AG04450 (cell line): Measurements from ENCODE around the gene DHRS4. TPM values are rescaled to one million over a fixed set of nuclear protein-coding genes. Genes with fewer than 3 reads are reported as not detected.

Experiments
- CTCF ChIA-PET: fragments of 300-600, 350-600 bp; formaldehyde crosslinking; extraction: SDS; loops from one replicate; lab custom pipeline; 2022; ENCODE audit warnings: antibody characterized with exemption, inconsistent platforms; lab: Charles Lee
- POLR2A ChIA-PET: fragments of 350-600 bp; formaldehyde crosslinking; extraction: SDS; loops from one replicate; lab custom pipeline; 2021; ENCODE audit warnings: antibody characterized with exemption, inconsistent platforms; lab: Yijun Ruan, JAX
- DNase-seq: peaks from one replicate; pipeline ENCODE4 v3.0.0-alpha.2; 2011; ENCODE audit warnings: low read depth, low spot score
- H3K27ac ChIP-seq: one replicate; pipeline ENCODE4 v1.5.1; 2012; ENCODE audit warnings: low read depth, low read length, control low read depth
- H3K27me3 ChIP-seq: one replicate; pipeline ENCODE4 v1.6.0; 2012; ENCODE audit warnings: low read length; ENCODE audit not compliant: control insufficient read depth, insufficient read depth
- H3K4me3 ChIP-seq: 2 replicates; pipeline ENCODE4 v1.5.1; 2011; ENCODE audit warnings: mild to moderate bottlenecking, low read depth, low read length, control low read depth
- H3K9me3 ChIP-seq: 2 replicates; pipeline ENCODE4 v1.5.1; 2012; ENCODE audit warnings: low read length; ENCODE audit not compliant: control insufficient read depth, insufficient read depth
- polyA minus RNA-seq: library from RNA; depleted of rRNA, polyadenylated mRNA; stranded (reverse); fragments of >200 nt; gene quantifications from 2 replicates; pipeline ENCODE4 v1.2.3, GENCODE V29; 2011; rRNA and poly(A)+ RNA removed
- polyA plus RNA-seq: library from polyadenylated mRNA; depleted of rRNA; stranded (reverse); fragments of >200 nt; gene quantifications from 2 replicates; pipeline ENCODE4 v1.2.3, GENCODE V29; 2011; rRNA removed
- TF ChIP-seq, protein P1 (sequence below): IDR thresholded peaks from 2 replicates; pipeline ENCODE4 v1.5.1; 2011; ENCODE audit warnings: low read depth, low read length, control low read depth, inconsistent platforms

The DHRS4 gene
- polyA plus RNA-seq, result 23.0 and 24.6 TPM in 2 replicates
- polyA minus RNA-seq, result 10.6 and 11.8 TPM in 2 replicates

DNA sequence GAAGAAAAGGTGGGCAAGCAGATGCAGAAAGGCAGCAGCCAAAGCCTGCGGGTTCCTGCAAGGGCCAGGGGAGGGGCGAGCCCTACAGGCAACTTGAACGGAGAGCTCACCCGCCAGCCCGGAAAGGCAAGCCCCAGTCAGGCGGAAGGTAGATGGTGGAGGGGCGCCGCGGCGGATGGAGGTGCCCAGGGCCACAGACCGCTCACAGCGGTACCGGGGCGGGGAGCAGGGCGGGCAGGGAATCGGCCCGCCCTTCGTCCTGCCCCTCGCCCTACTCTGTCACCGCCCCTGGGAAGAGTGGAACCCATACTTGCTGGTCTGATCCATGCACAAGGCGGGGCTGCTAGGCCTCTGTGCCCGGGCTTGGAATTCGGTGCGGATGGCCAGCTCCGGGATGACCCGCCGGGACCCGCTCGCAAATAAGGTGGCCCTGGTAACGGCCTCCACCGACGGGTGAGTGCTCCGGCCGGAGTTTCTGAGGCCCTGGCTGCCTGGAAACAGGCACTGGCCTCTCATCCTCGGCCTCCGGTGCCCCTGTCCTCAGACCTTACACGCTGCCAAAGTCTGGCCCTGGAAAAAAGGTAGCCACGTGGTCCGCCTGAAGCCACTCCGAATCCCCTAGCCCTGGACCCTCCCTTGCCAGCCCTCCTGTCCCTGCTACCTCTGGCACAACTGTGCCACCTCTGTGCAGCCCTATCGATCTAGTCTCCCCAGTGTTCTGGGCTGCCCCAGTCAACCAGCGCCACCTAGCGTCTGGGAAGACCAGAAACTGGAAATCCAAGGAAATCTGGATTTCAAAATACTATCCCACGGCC lies at the start of gene DHRS4:
Gene DHRS4 (plus strand): TSS at position 307 of the 815 bp plus-strand sequence. CDS start 19 bp downstream, at position 326.
- H3K27ac ChIP-seq, result peak within 1 kb of the TSS; percentile 31
- CTCF ChIA-PET, result interaction anchor here (0.7 to 1.6 kb wide), 5 partner anchors 21 to 975 kb away, joined by 3 to 8 read pairs (median 3); no protein-coding TSS in a partner anchor
- H3K9me3 ChIP-seq, result peaks cover 6% of the 10 kb centered on the region
- POLR2A ChIA-PET, result no interaction called here
- peak; percentile 43 for DNase-seq
- TF ChIP-seq, protein P1, sequence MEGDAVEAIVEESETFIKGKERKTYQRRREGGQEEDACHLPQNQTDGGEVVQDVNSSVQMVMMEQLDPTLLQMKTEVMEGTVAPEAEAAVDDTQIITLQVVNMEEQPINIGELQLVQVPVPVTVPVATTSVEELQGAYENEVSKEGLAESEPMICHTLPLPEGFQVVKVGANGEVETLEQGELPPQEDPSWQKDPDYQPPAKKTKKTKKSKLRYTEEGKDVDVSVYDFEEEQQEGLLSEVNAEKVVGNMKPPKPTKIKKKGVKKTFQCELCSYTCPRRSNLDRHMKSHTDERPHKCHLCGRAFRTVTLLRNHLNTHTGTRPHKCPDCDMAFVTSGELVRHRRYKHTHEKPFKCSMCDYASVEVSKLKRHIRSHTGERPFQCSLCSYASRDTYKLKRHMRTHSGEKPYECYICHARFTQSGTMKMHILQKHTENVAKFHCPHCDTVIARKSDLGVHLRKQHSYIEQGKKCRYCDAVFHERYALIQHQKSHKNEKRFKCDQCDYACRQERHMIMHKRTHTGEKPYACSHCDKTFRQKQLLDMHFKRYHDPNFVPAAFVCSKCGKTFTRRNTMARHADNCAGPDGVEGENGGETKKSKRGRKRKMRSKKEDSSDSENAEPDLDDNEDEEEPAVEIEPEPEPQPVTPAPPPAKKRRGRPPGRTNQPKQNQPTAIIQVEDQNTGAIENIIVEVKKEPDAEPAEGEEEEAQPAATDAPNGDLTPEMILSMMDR, result peak; percentile 93
- peak within 1 kb of the TSS; percentile 93 for H3K4me3 ChIP-seq
- H3K27me3 ChIP-seq, result no peaks in the 10 kb centered on the region

DNA sequence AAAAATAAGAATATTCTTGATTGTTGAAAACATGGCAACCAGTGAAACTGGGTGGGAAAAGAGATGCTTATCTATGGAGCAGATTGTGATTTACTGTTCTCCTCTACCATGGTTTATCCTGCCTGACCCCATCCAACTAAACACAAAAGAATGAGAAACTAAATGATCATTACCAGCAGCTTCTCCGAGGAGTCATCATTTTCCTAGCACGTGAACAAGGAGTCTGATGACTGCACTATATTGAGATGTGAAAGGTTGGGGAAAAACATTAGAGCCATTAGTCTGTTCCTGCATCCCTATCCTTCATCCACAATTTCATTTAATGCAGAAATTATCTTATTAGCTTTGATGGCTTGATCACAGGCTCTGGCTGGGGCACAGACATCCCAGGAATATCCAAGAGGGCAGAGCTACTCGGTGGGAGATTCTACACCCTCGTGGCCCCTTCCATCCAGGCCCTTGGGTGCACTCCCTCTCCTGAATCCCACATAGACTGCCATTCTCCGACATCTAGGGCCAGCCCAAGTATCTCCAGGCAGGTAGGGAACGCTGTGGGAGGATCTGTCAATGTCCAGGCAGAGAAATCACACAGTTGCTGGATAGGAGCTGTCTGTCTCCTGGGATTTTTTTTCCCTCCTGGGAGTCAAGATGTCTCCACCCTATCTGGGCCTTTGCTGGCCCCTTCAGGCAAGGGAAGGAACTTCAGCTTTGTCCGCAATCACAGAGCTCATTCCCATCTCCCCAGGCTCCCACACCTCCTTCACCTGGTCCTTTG lies 43.3 kb upstream of the DHRS4 start:
- ChIA-PET POLR2A (no interaction called here), CTCF (interaction anchor here (0.7 to 4.6 kb wide), 32 partner anchors 10 to 432 kb away, joined by 3 to 94 read pairs (median 4); partner anchors contain the start of genes AP1G2 and DHRS2)
- TF ChIP-seq, protein P1, result peak; percentile 93
- Histone ChIP-seq H3K27me3 (no peaks in the 10 kb centered on the region), H3K4me3 (no peak overlapping the region), H3K9me3 (no peaks in the 10 kb centered on the region), H3K27ac (no peak overlapping the region)
- DNase-seq, result peak; percentile 3

DNA sequence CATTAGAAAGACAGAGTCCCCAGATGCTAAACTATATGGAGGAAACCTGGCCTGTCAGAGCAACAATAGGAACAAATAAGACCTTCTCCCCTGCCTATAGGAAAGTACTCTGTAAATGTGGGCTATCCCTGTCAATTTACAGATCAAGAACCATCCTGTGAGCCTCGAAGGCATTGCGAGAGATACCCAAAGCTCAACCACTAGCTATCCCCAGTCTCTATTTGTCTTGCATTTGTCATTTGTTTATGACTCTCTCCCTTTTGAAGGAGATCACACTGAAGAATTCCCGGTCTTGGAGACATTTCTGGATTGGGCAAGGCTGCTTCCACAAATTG lies 42.7 kb upstream of the DHRS4 start:
- no peak for DNase-seq
- no peak overlapping the region for H3K4me3 ChIP-seq
- POLR2A ChIA-PET, result no interaction called here
- CTCF ChIA-PET, result interaction anchor here (0.7 to 4.6 kb wide), 32 partner anchors 11 to 432 kb away, joined by 3 to 94 read pairs (median 4); partner anchors contain the start of genes AP1G2 and DHRS2
- TF ChIP-seq, protein P1, result no peak
- no peaks in the 10 kb centered on the region for H3K27me3 ChIP-seq
- no peaks in the 10 kb centered on the region for H3K9me3 ChIP-seq
- H3K27ac ChIP-seq, result no peak overlapping the region

- ChIA-PET POLR2A (no interaction called here), CTCF (no interaction called here)
- Histone ChIP-seq H3K9me3 (no peaks in the 10 kb centered on the region), H3K4me3 (no peak overlapping the region), H3K27ac (no peak overlapping the region), H3K27me3 (peaks cover 2% of the 10 kb centered on the region)
- DNase-seq, result no peak
- TF ChIP-seq, protein P1, result no peak
Measured at GRCh38 chr14:23915559-23915958, 38.0 kb upstream of the DHRS4 start.
